MM.1S (cell line): ENCODE results near the gene CARD9.

Experiments used
- DNase-seq: peaks from one replicate; pipeline ENCODE4 v3.0.0-alpha.2; 2015
- H2AFZ ChIP-seq: fragments of 300-600 bp; sonication (generic); 2 replicates; pipeline ENCODE4 v1.6.0; 2016; ENCODE audit warnings: antibody characterized with exemption, low read length
- H3F3A ChIP-seq: fragments of 300-600 bp; sonication (generic); 2 replicates; pipeline ENCODE4 v1.6.1; 2016; ENCODE audit warnings: mild to moderate bottlenecking, antibody characterized with exemption, low read length, moderate library complexity, mixed read lengths; ENCODE audit not compliant: insufficient read depth
- H3K27ac ChIP-seq: fragments of 300-600 bp; sonication (generic); 2 replicates; pipeline ENCODE4 v1.5.1; 2016; ENCODE audit warnings: mild to moderate bottlenecking, low read length
- H3K27me3 ChIP-seq: fragments of 300-600 bp; sonication (generic); replicated peaks from 2 replicates; pipeline ENCODE4 v1.6.0; 2016; ENCODE audit warnings: low read length; ENCODE audit not compliant: insufficient read depth
- H3K36me3 ChIP-seq: fragments of 300-600 bp; sonication (generic); replicated peaks from 2 replicates; pipeline ENCODE4 v1.6.1; 2016; ENCODE audit warnings: mild to moderate bottlenecking, low read length, mixed read lengths; ENCODE audit not compliant: insufficient read depth
- H3K4me1 ChIP-seq: fragments of 300-600 bp; sonication (generic); 2 replicates; pipeline ENCODE4 v1.6.1; 2016; ENCODE audit warnings: low read length, mixed read lengths
- H3K4me2 ChIP-seq: fragments of 300-600 bp; sonication (generic); 2 replicates; pipeline ENCODE4 v1.6.0; 2016; ENCODE audit warnings: low read depth, low read length
- H3K4me3 ChIP-seq: fragments of 300-600 bp; sonication (generic); 2 replicates; pipeline ENCODE4 v1.5.1; 2016; ENCODE audit warnings: low read length, mixed read lengths
- H3K79me2 ChIP-seq: fragments of 300-600 bp; sonication (generic); 2 replicates; pipeline ENCODE4 v1.6.1; 2016; ENCODE audit warnings: mixed run types, low read length, mixed read lengths
- H3K9ac ChIP-seq: fragments of 300-600 bp; sonication (generic); 2 replicates; pipeline ENCODE4 v1.6.1; 2016; ENCODE audit warnings: low read length, mixed read lengths
- H3K9me2 ChIP-seq: fragments of 300-600 bp; sonication (generic); replicated peaks from 2 replicates; pipeline ENCODE4 v1.6.1; 2016; ENCODE audit warnings: mild to moderate bottlenecking, low read length, mixed read lengths; ENCODE audit not compliant: insufficient read depth
- H3K9me3 ChIP-seq: fragments of 300-600 bp; sonication (generic); replicated peaks from 2 replicates; pipeline ENCODE4 v1.6.1; 2016; ENCODE audit warnings: mild to moderate bottlenecking, low read length, mixed read lengths; ENCODE audit not compliant: insufficient read depth
- H4K20me1 ChIP-seq: fragments of 300-600 bp; sonication (generic); 2 replicates; pipeline ENCODE4 v1.6.1; 2016; ENCODE audit warnings: mild to moderate bottlenecking, low read length, moderate library complexity, mixed read lengths; ENCODE audit not compliant: insufficient read depth
- CTCF ChIP-seq: fragments of 300-600 bp; sonication (generic); IDR thresholded peaks from 2 replicates; pipeline ENCODE4 v1.5.1; 2016; ENCODE audit warnings: antibody characterized with exemption, low read length, mixed read lengths
- EZH2 ChIP-seq: fragments of 300-600 bp; sonication (generic); optimal IDR thresholded peaks from 2 replicates; pipeline ENCODE3; 2017; ENCODE audit warnings: low read depth, mild to moderate bottlenecking, antibody characterized with exemption, low read length, mixed read lengths
- EZH2phosphoT487 ChIP-seq: fragments of 300-600 bp; sonication (generic); IDR thresholded peaks from 2 replicates; pipeline ENCODE4 v1.6.1; 2018; ENCODE audit warnings: antibody characterized with exemption, low read length

CARD9 gene

DNA sequence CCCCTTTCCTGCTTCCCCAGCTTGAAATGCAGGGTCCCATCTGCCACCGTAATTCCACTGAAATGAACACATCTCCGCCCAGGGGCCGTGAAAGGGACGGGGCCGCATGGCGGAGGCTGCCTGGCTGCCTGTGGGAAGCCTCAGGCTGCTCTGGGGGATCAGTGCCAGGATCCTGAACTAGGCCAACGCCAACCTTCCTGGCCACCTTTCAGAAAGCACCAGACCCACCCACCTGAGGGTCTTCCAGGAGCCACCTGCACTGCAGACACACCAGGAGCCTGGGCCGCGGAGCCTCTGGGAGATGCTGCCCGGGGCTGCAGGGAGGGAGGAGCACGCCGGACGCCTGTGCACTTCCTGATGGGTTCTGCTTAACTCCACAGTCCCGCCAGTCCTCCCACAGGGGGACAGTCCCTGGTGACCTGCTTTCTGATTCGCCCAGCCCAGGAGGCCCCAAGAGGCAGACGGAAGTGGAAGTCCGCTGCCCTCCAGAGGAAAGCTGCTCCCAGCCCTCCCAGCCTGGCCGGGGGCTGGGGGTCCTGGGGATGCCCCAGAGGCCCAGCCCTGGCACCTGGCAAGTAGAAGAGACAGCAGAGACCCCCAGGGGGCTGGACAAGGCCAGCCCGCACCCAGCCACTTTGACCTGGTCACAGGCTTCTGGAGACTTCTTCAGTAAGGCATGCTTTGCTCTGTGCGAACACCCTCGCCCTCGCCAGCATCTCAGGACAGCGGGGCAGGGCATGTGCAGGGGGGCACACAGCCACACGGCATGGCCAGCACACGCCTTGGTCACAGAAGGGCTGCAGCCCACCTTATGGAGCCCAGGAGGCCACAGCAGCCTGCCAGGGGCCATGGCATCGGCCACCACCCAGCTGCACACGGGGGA, at the start of gene CARD9:
Gene CARD9 (minus strand): TSS at position 370 of the 883 bp plus-strand sequence. CDS start 1,591 bp downstream, outside the sequence.
- H4K20me1 ChIP-seq, result no peaks in the 10 kb centered on the region
- H3K4me3 ChIP-seq, result no peak within 1 kb of the TSS
- no peaks in the 10 kb centered on the region for H3K4me1 ChIP-seq
- no peak within 1 kb of the TSS for H3K9ac ChIP-seq
- TF ChIP-seq EZH2, result no peak
- no peak for TF ChIP-seq EZH2phosphoT487
- no peak for TF ChIP-seq CTCF
- no peaks in the 10 kb centered on the region for H3K9me2 ChIP-seq
- no peak within 1 kb of the TSS for H3K4me2 ChIP-seq
- no peak within 1 kb of the TSS for H2AFZ ChIP-seq
- H3K79me2 ChIP-seq, result no peaks in the 10 kb centered on the region
- peaks cover 28% of the 10 kb centered on the region for H3K27me3 ChIP-seq
- H3F3A ChIP-seq, result no peaks in the 10 kb centered on the region
- H3K9me3 ChIP-seq, result no peaks in the 10 kb centered on the region
- no peak for DNase-seq
- no peaks in the 10 kb centered on the region for H3K36me3 ChIP-seq
- no peak within 1 kb of the TSS for H3K27ac ChIP-seq

GRCh38 chr9:136422876-136423275, 49.4 kb upstream of the CARD9 start:
- Histone ChIP-seq H3K4me3 (no peak overlapping the region), H3K9me2 (no peaks in the 10 kb centered on the region), H3K9ac (no peak overlapping the region), H3K9me3 (no peaks in the 10 kb centered on the region), H4K20me1 (no peaks in the 10 kb centered on the region), H3K36me3 (peaks cover 3% of the 10 kb centered on the region; the same call in 1 of the 2 replicates), H3K79me2 (no peaks in the 10 kb centered on the region), H3K4me1 (no peaks in the 10 kb centered on the region), H3K4me2 (no peak overlapping the region), H3K27me3 (no peaks in the 10 kb centered on the region), H3K27ac (no peak overlapping the region), H2AFZ (no peak overlapping the region), H3F3A (no peaks in the 10 kb centered on the region)
- DNase-seq, result no peak
- TF ChIP-seq EZH2 (no peak), CTCF (no peak), EZH2phosphoT487 (no peak)

DNA sequence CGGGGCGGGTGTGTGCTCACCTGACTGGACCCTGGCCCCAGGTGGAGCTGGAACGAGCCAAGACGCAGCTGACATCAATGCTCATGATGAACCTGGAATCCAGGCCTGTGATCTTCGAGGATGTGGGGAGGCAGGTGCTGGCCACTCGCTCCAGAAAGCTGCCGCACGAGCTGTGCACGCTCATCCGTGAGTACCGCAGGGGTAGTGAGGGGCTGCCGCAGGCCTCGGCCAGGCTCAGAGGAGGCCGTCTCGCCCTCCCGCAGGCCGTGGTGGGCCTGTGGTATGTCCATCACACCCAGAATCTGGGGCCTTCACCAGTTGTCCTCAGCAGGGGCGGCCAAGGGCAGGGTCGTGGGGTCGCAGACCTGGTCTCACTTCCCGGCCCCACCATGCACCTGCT, 48.3 kb upstream of the CARD9 start:
- TF ChIP-seq CTCF (no peak), EZH2phosphoT487 (no peak), EZH2 (no peak)

More for the DNA sequence above, 48.3 kb upstream of the CARD9 start:
- Histone ChIP-seq H3K9me3 (no peaks in the 10 kb centered on the region), H4K20me1 (no peaks in the 10 kb centered on the region), H3K4me1 (no peaks in the 10 kb centered on the region), H2AFZ (no peak overlapping the region), H3K4me3 (no peak overlapping the region), H3K9ac (no peak overlapping the region), H3K4me2 (no peak overlapping the region), H3K9me2 (no peaks in the 10 kb centered on the region), H3K27me3 (no peaks in the 10 kb centered on the region), H3K27ac (no peak overlapping the region), H3F3A (no peaks in the 10 kb centered on the region), H3K79me2 (no peaks in the 10 kb centered on the region), H3K36me3 (peaks cover 3% of the 10 kb centered on the region; the same call in 1 of the 2 replicates)
- DNase-seq, result no peak
